Measurements from ENCODE around the gene ABCF1.

GRCh38 chr6:30568245-30568644, 3.0 kb upstream of the ABCF1 start:
- TF ChIP-seq ATF6 (CRISPR knock-in tag; IDR thresholded peaks at IDR 0.05), result no peak
- TF ChIP-seq CTCF (IDR thresholded peaks at IDR 0.05), result no peak
- TF ChIP-seq KAT7 (CRISPR knock-in tag; IDR thresholded peaks at IDR 0.05; ENCODE audit: borderline replicate concordance), result no peak
- no peak for TF ChIP-seq MAX (CRISPR knock-in tag; IDR thresholded peaks at IDR 0.05)
- TF ChIP-seq SP1 (CRISPR knock-in tag; conservative IDR thresholded peaks at IDR 0.05), result no peak
- no peak for TF ChIP-seq AR (CRISPR knock-in tag; IDR thresholded peaks at IDR 0.05)
- no peak for TF ChIP-seq HMGXB4 (CRISPR knock-in tag; IDR thresholded peaks at IDR 0.05)
- no peak for TF ChIP-seq CREM (CRISPR knock-in tag; IDR thresholded peaks at IDR 0.05)
- no peak for TF ChIP-seq ZNF396 (CRISPR knock-in tag; IDR thresholded peaks at IDR 0.05; ENCODE audit: borderline replicate concordance)
